Activated T-helper 1 cell treated with anti-CD3 and anti-CD28 coated beads, Interleukin-12 subunit alpha, Interleukin-12 subunit beta, Interleukin-2, Interleukin-4 antibody, amounts not matched to agents 30 ng/mL and 10 ng/mL and 1 ng/mL, durations not matched to agents 14 hours and 24 hours and 36 hours (primary cell): Measurements from ENCODE around the gene MSI2. TPM values are rescaled to one million over a fixed set of nuclear protein-coding genes. Genes with fewer than 3 reads are reported as not detected.
A peak's percentile ranks its signal among the peaks of the same experiment; 100 is the strongest.

Source experiments
- DNase-seq: peaks from one replicate; pipeline ENCODE4 v3.0.0; 2021; ENCODE audit warnings: low spot score
- H3K27ac Mint-ChIP-seq: one replicate; pipeline ENCODE4 v1.8.0; 2021; ENCODE audit warnings: mild to moderate bottlenecking, mixed read lengths
- H3K27me3 Mint-ChIP-seq: one replicate; pipeline ENCODE4 v1.8.0; 2022; ENCODE audit warnings: mild to moderate bottlenecking, moderate library complexity, mixed read lengths; ENCODE audit not compliant: insufficient read depth
- H3K36me3 Mint-ChIP-seq: one replicate; pipeline ENCODE4 v1.8.0; 2021; ENCODE audit warnings: low read depth, mixed read lengths
- H3K4me1 Mint-ChIP-seq: one replicate; pipeline ENCODE4 v1.8.0; 2021; ENCODE audit warnings: low read depth, mixed read lengths
- H3K4me3 Mint-ChIP-seq: one replicate; pipeline ENCODE4 v1.8.0; 2021; ENCODE audit warnings: mild to moderate bottlenecking, moderate library complexity, mixed read lengths
- H3K9me3 Mint-ChIP-seq: one replicate; pipeline ENCODE4 v1.8.0; 2021; ENCODE audit warnings: mixed read lengths
- intact Hi-C: fragments of 100-400 bp; cut with micrococcal nuclease; formaldehyde crosslinking; loops from one replicate; pipeline ENCODE4 v1.15.1; 2024
- total RNA-seq: library from RNA; stranded (reverse); gene quantifications from 2 replicates; pipeline ENCODE4 v1.2.3, GENCODE V29; 2022

MSI2 gene
- total RNA-seq, 1 donor from 2014 or later, result 278 TPM

DNA sequence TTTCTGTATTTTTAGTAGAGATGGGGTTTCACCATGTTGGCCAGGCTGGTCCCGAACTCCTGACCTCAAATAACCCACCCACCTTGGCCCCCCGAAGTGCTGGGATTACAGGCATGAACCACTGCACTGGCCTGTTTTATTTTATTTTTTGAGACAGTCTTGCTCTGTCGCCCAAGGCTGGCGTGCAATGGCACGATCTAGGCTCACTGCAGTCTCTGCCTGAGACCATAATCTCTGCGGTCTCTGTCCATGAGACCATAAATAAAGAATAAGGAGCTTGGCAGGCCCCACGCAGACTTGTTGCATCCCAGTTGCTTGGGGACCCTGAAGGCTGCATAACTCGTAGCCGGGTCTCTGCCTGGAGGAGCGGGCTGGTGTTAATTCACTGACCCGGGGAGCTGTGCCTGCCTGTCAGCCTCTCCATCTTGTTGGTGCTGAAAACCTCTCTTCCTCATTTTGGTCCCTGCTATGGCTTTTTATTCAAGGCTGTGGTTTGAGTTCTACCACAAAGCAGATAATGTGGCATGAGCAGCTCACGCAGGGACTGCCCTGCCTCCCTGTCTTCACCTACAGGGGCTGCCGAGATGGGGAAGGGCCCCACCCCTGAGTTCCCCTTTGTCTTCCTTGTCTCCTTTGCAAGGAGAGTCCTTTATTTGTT, 82.1 kb downstream of the MSI2 start:
- intact Hi-C loops, result no loop called here
- peaks cover 35% of the 10 kb centered on the region for H3K4me1 Mint-ChIP-seq
- H3K4me3 Mint-ChIP-seq, result peak overlapping the region; percentile 38
- H3K36me3 Mint-ChIP-seq, result peaks cover 20% of the 10 kb centered on the region
- no peak overlapping the region for H3K27ac Mint-ChIP-seq
- H3K9me3 Mint-ChIP-seq, result no peaks in the 10 kb centered on the region
- DNase-seq, result no peak
- no peaks in the 10 kb centered on the region for H3K27me3 Mint-ChIP-seq

DNA sequence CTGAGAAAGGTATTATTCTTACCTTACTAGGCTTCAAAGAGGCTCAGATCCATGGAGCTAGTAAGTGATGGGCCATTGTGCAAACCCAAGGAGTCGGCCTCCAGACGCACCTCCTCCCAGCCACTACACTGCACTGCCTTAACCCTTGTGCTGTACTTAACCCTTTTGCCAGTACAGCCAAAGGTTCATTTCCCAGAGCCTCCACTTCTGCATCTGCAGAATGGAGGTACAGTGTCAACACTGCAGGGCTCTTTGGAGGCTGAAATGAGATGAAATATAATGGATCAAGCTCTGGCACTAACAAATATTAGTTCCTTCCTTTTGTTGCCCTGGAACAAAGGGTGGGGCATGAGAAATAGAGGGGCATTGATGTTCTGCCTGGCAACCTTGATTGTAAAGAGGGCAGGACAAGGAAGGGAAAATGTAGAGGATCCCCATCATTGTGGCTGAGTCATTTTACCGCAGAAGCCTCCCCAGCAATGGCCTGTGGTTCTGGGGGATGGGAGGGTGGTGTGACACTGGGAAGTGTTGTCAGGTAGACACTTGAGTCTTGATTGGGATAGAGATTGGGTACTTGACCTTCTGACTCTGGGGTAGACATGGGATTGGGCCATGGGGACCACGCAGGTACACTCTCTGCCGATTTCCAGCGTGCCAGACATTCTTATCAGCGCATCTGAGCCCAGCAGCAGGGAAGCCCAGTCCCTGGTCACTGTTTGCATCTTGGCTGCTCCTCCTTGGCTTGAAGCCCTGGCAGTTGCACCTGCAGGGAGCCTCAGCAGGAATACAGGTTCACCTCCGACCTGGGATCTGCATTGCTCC, 84.0 kb downstream of the MSI2 start:
- peaks cover 28% of the 10 kb centered on the region for H3K36me3 Mint-ChIP-seq
- intact Hi-C loops, result no loop called here
- DNase-seq, result no peak
- H3K27ac Mint-ChIP-seq, result no peak overlapping the region
- H3K4me3 Mint-ChIP-seq, result no peak overlapping the region
- no peaks in the 10 kb centered on the region for H3K9me3 Mint-ChIP-seq
- no peaks in the 10 kb centered on the region for H3K27me3 Mint-ChIP-seq
- peaks cover 39% of the 10 kb centered on the region for H3K4me1 Mint-ChIP-seq

GRCh38 chr17:57341611-57342540, 85.6 kb downstream of the MSI2 start:
- peaks cover 39% of the 10 kb centered on the region for H3K4me1 Mint-ChIP-seq
- no peaks in the 10 kb centered on the region for H3K27me3 Mint-ChIP-seq
- no peak for DNase-seq
- intact Hi-C loops, result no loop called here
- peaks cover 29% of the 10 kb centered on the region for H3K36me3 Mint-ChIP-seq
- H3K4me3 Mint-ChIP-seq, result no peak overlapping the region
- H3K27ac Mint-ChIP-seq, result peak overlapping the region; percentile 37
- no peaks in the 10 kb centered on the region for H3K9me3 Mint-ChIP-seq

DNA sequence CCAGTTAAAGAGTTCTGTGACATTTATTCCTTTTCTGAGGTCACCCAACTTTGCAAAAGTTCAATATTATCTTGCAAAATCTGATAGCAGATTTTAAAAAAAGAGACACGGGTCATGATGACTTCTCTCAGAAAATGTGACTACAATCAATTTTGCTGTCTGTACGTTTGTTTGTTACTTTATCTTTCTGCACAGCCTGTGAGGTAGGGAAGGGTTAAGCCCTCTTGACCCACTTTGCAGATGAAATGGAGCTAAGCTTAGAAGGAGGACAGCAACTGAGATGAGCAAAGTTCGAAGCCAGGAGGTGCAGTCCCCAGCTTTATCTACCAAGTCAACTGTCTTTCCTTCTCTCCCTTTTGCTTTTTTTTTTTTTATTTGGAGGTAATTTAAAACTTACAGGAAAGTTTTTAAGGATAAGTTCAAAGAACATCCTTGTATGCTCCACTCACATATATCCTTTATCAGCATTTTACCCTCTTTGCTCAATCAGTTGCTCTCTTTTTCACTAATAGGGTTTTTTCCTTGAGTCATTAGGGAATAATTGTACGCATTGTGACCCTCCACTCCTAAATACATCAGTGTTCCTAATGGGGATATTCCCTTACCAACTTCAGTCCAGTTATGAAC, 86.8 kb downstream of the MSI2 start:
- Mint-ChIP-seq H3K27ac (no peak overlapping the region), H3K4me1 (peaks cover 39% of the 10 kb centered on the region), H3K27me3 (no peaks in the 10 kb centered on the region), H3K36me3 (peaks cover 39% of the 10 kb centered on the region), H3K4me3 (no peak overlapping the region), H3K9me3 (no peaks in the 10 kb centered on the region)
- intact Hi-C loops, result no loop called here
- no peak for DNase-seq

- Mint-ChIP-seq H3K9me3 (no peaks in the 10 kb centered on the region), H3K27me3 (no peaks in the 10 kb centered on the region), H3K27ac (no peak overlapping the region), H3K4me1 (peaks cover 34% of the 10 kb centered on the region), H3K4me3 (no peak overlapping the region), H3K36me3 (peaks cover 42% of the 10 kb centered on the region)
- no peak for DNase-seq
- intact Hi-C loops, result no loop called here
Observed at GRCh38 chr17:57343717-57344116, 87.4 kb downstream of the MSI2 start.

GRCh38 chr17:57344261-57344660, 87.9 kb downstream of the MSI2 start:
- H3K27ac Mint-ChIP-seq, result no peak overlapping the region
- H3K4me3 Mint-ChIP-seq, result no peak overlapping the region
- H3K4me1 Mint-ChIP-seq, result peaks cover 28% of the 10 kb centered on the region
- H3K9me3 Mint-ChIP-seq, result no peaks in the 10 kb centered on the region
- intact Hi-C loops, result no loop called here
- DNase-seq, result no peak
- H3K27me3 Mint-ChIP-seq, result no peaks in the 10 kb centered on the region
- H3K36me3 Mint-ChIP-seq, result peaks cover 45% of the 10 kb centered on the region

- Mint-ChIP-seq H3K27me3 (no peaks in the 10 kb centered on the region), H3K9me3 (no peaks in the 10 kb centered on the region), H3K27ac (no peak overlapping the region), H3K36me3 (peaks cover 46% of the 10 kb centered on the region), H3K4me1 (peaks cover 22% of the 10 kb centered on the region), H3K4me3 (no peak overlapping the region)
- intact Hi-C loops, result no loop called here
- DNase-seq, result no peak
Observed at GRCh38 chr17:57349541-57350247, 93.4 kb downstream of the MSI2 start.

DNA sequence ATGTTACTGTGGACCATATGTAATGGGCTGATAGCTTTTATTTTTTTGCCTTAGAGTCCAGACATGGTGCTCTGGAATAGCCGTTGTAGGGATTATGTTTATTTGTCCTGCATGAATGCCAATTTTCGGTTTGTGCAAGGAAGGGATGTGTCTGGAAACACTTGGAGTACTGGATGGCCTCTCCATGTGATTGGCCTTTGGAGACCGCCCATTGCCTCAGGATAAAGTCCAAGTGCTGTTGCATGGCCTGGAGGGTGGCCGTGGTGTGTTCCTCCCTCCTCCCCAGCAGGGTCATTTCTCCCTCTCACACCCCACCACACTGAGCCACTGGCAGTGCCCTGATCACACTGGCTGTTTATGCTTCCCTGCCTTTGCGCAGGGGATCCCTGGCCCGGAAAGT, 93.9 kb downstream of the MSI2 start:
- H3K36me3 Mint-ChIP-seq, result peaks cover 49% of the 10 kb centered on the region
- no peaks in the 10 kb centered on the region for H3K27me3 Mint-ChIP-seq
- DNase-seq, result no peak
- H3K4me3 Mint-ChIP-seq, result no peak overlapping the region
- no peak overlapping the region for H3K27ac Mint-ChIP-seq
- intact Hi-C loops, result no loop called here
- no peaks in the 10 kb centered on the region for H3K9me3 Mint-ChIP-seq
- H3K4me1 Mint-ChIP-seq, result peaks cover 28% of the 10 kb centered on the region

DNA sequence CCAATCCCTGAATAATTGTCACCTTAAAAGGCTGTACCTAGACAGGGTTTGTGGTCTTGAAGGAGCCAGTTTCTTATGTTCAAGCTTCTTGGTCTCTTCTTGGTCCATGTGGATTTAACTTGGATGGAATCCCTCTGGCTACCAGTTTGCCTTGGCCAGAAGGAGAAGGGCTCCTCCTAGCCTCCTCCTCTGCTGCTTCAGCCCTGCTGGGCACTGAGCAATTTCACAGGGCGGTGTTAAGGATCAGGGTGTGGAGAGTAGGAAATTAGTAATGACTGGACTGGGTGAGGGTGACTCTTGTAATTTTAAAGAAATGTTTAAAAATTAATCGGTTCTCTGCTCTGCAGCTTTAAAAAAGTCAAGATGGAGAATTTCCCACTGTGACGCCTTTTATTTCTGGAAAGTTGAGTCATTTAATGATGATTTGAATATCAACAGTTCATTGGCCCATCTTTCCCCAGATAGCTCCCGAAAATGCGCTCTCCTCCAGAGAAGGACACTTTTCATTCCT, 96.4 kb downstream of the MSI2 start:
- Mint-ChIP-seq H3K4me1 (peaks cover 47% of the 10 kb centered on the region), H3K27me3 (no peaks in the 10 kb centered on the region), H3K9me3 (no peaks in the 10 kb centered on the region), H3K4me3 (no peak overlapping the region), H3K27ac (no peak overlapping the region), H3K36me3 (peaks cover 44% of the 10 kb centered on the region)
- intact Hi-C loops, result no loop called here
- DNase-seq, result no peak

DNA sequence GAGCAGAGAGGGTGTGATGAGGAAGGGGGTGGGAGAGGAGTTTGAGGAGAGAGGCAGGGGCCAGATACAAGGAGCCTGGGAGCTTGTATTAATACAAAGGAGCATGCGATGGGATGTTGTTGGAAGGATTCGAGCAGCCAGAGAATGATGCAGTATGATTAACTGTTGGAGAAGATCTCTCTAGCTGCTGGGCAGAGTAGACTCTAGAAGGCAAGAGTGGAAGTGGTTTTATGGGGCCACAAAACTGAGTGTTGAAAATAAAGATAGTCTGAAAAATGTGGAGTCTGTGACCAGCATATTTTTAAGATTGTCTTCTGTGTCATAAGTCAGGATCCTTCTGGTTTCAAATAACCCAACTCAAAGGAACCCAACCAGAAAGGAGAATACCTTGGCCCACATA, 98.3 kb downstream of the MSI2 start:
- H3K9me3 Mint-ChIP-seq, result no peaks in the 10 kb centered on the region
- H3K27me3 Mint-ChIP-seq, result no peaks in the 10 kb centered on the region
- H3K4me1 Mint-ChIP-seq, result peaks cover 56% of the 10 kb centered on the region
- peak overlapping the region; percentile 46 for H3K27ac Mint-ChIP-seq
- peaks cover 34% of the 10 kb centered on the region for H3K36me3 Mint-ChIP-seq
- DNase-seq, result no peak
- intact Hi-C loops, result loop anchor here (5.0 kb wide), 1 partner anchor 73 kb away; no protein-coding TSS in a partner anchor
- no peak overlapping the region for H3K4me3 Mint-ChIP-seq

- peaks cover 56% of the 10 kb centered on the region for H3K4me1 Mint-ChIP-seq
- intact Hi-C loops, result loop anchor here (5.0 kb wide), 1 partner anchor 72 kb away; no protein-coding TSS in a partner anchor
- H3K27ac Mint-ChIP-seq, result no peak overlapping the region
- H3K27me3 Mint-ChIP-seq, result no peaks in the 10 kb centered on the region
- peaks cover 32% of the 10 kb centered on the region for H3K36me3 Mint-ChIP-seq
- DNase-seq, result no peak
- no peak overlapping the region for H3K4me3 Mint-ChIP-seq
- no peaks in the 10 kb centered on the region for H3K9me3 Mint-ChIP-seq
Observed at GRCh38 chr17:57355090-57355859, 99.0 kb downstream of the MSI2 start.
